Activated T-cell treated with anti-CD3 and anti-CD28 coated beads, Interleukin-2, amount 50 U/mL, for 24 hours (primary cell): Measurements from ENCODE around the gene STK32A.

Source experiments
- DNase-seq: peaks from one replicate; pipeline ENCODE4 v3.0.0-alpha.2; 2020
- H3K27ac Mint-ChIP-seq: 2 replicates; pipeline ENCODE4 v1.8.0; 2020; ENCODE audit warnings: mild to moderate bottlenecking, mixed read lengths
- H3K27me3 Mint-ChIP-seq: 2 replicates; pipeline ENCODE4 v1.8.0; 2020; ENCODE audit warnings: mixed read lengths
- H3K36me3 Mint-ChIP-seq: 2 replicates; pipeline ENCODE4 v1.8.0; 2020; ENCODE audit warnings: low read depth, mixed read lengths
- H3K4me1 Mint-ChIP-seq: 2 replicates; pipeline ENCODE4 v1.8.0; 2020; ENCODE audit warnings: low read depth, mixed read lengths
- H3K4me3 Mint-ChIP-seq: 2 replicates; pipeline ENCODE4 v1.8.0; 2020; ENCODE audit warnings: mild to moderate bottlenecking, moderate library complexity, mixed read lengths
- H3K9me3 Mint-ChIP-seq: 2 replicates; pipeline ENCODE4 v1.8.0; 2020; ENCODE audit warnings: mixed read lengths

The STK32A gene

DNA sequence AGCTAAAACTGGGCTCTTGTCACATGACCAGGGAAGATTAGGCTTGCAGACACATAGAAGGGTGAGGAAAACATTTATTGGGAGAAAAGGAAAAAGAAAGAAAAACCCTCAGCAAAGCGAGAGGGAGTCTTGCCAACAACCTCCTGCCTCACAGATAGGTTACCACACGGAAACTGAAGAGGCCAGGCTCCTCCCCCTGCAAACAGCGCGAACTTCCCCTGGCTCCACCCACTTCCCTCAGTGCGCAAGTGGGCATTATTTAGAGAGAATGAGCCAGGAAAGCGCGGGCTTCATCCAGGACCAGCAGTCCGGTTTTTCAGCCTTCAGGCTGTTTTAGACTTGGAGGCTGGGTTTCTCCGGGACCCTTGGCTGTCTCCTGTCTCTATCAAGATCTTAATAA is 70.3 kb downstream of the STK32A start:
- H3K9me3 Mint-ChIP-seq: no peaks in the 10 kb centered on the region
- H3K4me3 Mint-ChIP-seq: no peak overlapping the region
- no peaks in the 10 kb centered on the region for H3K27me3 Mint-ChIP-seq
- no peak for DNase-seq
- no peak overlapping the region for H3K27ac Mint-ChIP-seq
- no peaks in the 10 kb centered on the region for H3K4me1 Mint-ChIP-seq
- no peaks in the 10 kb centered on the region for H3K36me3 Mint-ChIP-seq

DNA sequence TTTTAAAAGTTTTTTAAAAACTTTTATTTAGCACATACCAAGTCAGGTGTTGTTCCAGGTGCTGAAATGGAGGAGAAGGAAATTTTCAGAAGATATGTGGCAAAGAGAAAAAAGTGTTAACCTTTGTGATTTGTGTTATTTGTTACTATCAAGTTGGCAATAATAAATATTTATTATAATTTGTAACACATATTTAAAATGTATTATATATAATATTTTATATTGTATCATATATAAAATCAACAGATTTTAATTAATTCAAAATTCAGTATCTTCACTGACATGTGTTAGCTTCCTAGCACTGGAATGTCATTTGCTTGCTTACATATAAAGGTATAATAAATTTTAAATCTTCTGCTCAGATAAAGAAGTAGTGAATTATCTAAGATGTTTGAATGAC is 71.5 kb downstream of the STK32A start:
- no peak overlapping the region for H3K4me3 Mint-ChIP-seq
- H3K9me3 Mint-ChIP-seq: no peaks in the 10 kb centered on the region
- H3K36me3 Mint-ChIP-seq: no peaks in the 10 kb centered on the region
- DNase-seq: no peak
- no peaks in the 10 kb centered on the region for H3K4me1 Mint-ChIP-seq
- no peak overlapping the region for H3K27ac Mint-ChIP-seq
- no peaks in the 10 kb centered on the region for H3K27me3 Mint-ChIP-seq

DNA sequence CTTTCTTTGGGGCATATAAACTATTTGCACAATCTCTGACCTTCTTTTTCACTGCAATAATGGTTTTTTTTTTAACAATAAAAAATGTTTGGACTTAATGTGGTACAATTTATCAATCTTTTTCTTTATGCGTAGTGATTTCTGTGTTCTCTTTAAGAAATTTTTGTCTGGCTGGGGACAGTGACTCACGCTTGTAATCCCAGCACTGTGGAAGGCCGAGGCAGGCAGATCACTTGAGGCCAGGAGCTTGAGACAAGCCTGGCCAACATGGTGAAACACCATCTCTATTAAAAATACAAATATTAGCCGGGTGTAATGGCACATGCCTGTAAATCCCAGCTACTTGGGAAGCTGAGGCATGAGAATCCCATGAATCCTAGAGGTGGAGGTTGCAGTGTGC is 72.3 kb downstream of the STK32A start:
- no peak overlapping the region for H3K27ac Mint-ChIP-seq
- H3K4me1 Mint-ChIP-seq: no peaks in the 10 kb centered on the region
- H3K27me3 Mint-ChIP-seq: no peaks in the 10 kb centered on the region
- no peaks in the 10 kb centered on the region for H3K9me3 Mint-ChIP-seq
- H3K4me3 Mint-ChIP-seq: no peak overlapping the region
- DNase-seq: no peak
- no peaks in the 10 kb centered on the region for H3K36me3 Mint-ChIP-seq

DNA sequence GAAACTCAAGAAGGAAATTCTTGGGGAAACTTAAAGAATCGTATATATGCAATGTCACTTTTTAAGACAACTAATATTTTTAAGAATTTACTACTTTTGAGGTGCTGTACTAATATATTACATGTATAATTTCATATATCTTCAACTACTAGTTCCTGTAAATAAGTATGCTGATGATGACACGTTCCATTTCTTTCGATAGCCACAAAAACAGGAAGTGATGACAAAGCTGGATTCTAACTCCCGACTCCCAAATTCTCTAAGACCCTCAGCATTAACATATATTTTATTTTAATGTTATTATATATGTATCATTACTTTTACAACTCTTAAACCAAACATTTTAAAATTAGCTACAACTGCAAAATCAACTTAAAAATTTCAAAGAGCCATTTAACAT is 74.8 kb downstream of the STK32A start:
- Mint-ChIP-seq H3K4me1 (no peaks in the 10 kb centered on the region), H3K9me3 (no peaks in the 10 kb centered on the region), H3K27ac (no peak overlapping the region), H3K36me3 (no peaks in the 10 kb centered on the region), H3K4me3 (no peak overlapping the region), H3K27me3 (no peaks in the 10 kb centered on the region)
- DNase-seq: no peak

DNA sequence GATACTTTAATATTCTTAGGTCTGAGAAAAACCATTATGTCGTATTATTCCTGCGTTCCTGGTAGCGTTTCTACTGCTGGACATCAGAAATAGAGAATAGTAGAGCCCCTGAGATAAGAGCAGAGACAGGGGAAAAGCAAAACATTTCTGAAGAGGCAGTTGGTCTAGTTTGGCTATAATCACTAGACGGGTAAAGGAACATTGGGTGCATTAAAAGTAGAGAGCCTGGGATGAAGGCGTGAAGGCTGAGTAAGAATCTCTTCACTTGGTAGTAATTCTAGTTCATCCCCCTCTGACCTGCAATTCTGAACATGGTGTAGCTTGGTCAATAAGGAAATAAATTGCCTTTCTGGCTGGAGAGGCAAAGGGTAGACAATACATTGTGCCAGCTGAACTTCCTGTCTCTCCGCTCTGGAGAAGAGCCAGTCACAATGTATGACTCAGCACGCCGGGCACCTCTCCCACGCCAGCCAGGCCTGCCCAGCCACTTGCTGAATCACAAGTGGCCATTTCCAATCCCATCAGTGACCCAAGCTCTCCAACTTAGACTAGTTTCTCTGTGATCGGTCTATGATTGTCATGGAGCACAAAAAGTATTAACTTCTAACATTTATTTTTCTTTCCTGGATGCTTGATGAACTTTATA is 75.4 kb downstream of the STK32A start:
- H3K4me3 Mint-ChIP-seq: no peak overlapping the region
- H3K36me3 Mint-ChIP-seq: no peaks in the 10 kb centered on the region
- no peaks in the 10 kb centered on the region for H3K4me1 Mint-ChIP-seq
- H3K27me3 Mint-ChIP-seq: no peaks in the 10 kb centered on the region
- H3K27ac Mint-ChIP-seq: no peak overlapping the region
- DNase-seq: no peak
- H3K9me3 Mint-ChIP-seq: no peaks in the 10 kb centered on the region

DNA sequence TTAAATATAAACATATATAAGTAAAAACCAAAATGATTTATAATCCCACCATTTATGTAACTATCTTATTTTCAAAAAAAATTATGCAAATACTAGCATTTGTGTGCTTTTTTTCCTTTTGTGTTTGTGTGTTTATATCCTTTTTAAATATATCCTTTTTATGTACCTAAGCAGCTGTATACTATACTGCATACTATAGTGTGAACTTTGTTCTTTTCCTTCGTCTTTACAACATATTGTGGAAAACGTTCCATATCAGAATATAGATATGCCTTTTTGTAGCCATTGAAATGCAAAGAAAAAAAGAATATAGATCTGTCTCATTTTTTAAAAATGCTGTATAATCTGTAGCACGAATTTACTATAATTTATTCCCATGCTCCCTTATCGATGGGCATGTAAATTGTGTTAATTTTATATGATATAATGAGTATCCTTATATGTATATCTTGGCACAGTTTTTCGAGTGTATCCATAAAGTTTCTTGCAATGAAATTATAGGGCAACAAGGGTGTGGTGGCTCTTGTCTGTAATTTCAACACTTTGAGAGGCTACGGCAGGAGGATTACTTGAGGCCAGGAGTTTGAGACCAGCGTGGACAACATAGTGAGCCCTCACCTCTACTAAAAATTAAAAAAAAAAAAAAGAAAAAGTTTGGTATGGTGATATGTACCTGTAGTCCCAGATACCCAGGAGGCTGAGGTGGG is 83.3 kb downstream of the STK32A start:
- Mint-ChIP-seq H3K36me3 (no peaks in the 10 kb centered on the region), H3K9me3 (no peaks in the 10 kb centered on the region), H3K4me1 (no peaks in the 10 kb centered on the region), H3K27ac (no peak overlapping the region), H3K4me3 (no peak overlapping the region), H3K27me3 (no peaks in the 10 kb centered on the region)
- DNase-seq: no peak

DNA sequence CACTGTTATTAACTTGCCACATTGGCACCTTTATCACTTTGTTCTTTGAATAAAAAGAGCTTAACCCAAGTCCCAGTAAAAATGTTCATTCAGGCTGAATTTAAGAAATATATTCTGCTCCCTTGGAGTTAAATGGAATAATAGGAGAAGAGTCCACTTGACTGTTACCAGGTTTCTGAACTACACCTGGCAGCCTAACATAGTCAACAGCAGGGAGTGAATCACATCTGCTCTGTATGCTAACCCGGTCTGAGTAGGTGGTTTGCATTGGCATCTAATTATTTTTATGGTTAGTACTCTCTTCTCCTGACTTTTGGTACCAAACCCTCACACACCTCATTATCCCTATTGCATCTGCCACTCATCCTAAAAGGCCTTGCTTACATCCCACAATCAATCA is 86.7 kb downstream of the STK32A start:
- Mint-ChIP-seq H3K9me3 (no peaks in the 10 kb centered on the region), H3K36me3 (no peaks in the 10 kb centered on the region), H3K27ac (no peak overlapping the region), H3K4me1 (no peaks in the 10 kb centered on the region), H3K4me3 (no peak overlapping the region), H3K27me3 (no peaks in the 10 kb centered on the region)
- DNase-seq: no peak

DNA sequence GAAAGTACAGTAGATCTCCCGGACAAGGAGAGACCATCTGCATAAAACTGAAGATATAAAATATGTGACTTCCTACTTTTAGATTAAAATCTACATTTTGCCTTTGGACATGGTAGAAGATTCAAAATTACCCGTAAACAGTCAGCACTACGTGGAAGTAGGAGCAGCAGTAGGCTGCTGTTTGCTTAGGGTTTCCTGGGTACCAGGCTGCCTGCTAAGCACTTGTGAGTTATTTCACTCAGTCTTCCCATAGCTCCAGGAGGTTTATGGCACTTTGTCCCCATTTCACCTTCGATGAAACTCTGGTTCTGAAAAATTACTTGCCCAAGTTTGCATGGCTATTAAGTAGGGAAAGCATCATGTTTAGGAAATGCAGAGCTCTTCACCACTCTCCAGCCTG is 92.6 kb downstream of the STK32A start:
- Mint-ChIP-seq H3K4me3 (no peak overlapping the region), H3K4me1 (no peaks in the 10 kb centered on the region), H3K9me3 (no peaks in the 10 kb centered on the region), H3K27ac (no peak overlapping the region), H3K27me3 (no peaks in the 10 kb centered on the region), H3K36me3 (no peaks in the 10 kb centered on the region)
- DNase-seq: no peak

DNA sequence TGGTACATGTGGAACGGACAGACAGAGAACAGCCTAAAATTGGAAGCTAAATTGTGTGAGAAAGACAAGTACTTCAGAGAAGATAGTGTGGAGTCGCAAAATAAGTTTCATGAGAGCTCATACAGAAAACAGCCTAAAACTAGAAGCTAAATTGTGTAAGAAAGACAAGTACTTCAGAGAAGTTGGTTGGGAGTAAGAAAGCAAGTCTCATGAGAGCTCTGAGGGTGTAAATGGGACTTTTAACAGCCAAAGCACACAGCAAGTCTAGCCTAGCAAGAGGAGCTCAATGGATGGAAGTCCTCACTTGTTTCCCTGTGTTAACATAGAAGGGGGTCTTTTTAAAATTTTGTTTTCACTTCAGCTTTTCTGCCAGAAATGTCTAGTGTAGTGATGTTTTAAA is 93.1 kb downstream of the STK32A start:
- H3K36me3 Mint-ChIP-seq: no peaks in the 10 kb centered on the region
- H3K4me3 Mint-ChIP-seq: no peak overlapping the region
- no peak overlapping the region for H3K27ac Mint-ChIP-seq
- H3K27me3 Mint-ChIP-seq: no peaks in the 10 kb centered on the region
- no peaks in the 10 kb centered on the region for H3K4me1 Mint-ChIP-seq
- no peaks in the 10 kb centered on the region for H3K9me3 Mint-ChIP-seq
- no peak for DNase-seq

DNA sequence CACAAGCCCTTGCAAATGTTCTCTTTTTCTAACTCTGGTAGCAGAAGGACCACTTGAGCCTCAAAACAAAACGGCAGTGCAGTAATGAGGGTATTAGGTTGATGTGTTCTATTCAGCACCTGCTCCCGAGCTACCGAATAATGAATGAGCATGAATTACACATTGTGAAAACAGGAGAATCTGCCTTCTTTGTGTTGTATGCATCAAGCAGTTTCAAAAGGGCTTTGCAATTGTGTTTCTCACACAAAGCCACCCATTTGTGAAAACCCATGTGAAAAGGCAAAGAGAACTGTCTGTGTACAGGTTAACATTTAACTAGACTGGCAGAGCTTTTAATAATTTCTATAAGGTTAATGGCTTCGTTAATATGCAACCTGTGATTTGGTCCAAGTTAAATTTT is 97.8 kb downstream of the STK32A start:
- Mint-ChIP-seq H3K27ac (no peak overlapping the region), H3K27me3 (no peaks in the 10 kb centered on the region), H3K36me3 (no peaks in the 10 kb centered on the region), H3K9me3 (no peaks in the 10 kb centered on the region), H3K4me3 (no peak overlapping the region), H3K4me1 (no peaks in the 10 kb centered on the region)
- no peak for DNase-seq

DNA sequence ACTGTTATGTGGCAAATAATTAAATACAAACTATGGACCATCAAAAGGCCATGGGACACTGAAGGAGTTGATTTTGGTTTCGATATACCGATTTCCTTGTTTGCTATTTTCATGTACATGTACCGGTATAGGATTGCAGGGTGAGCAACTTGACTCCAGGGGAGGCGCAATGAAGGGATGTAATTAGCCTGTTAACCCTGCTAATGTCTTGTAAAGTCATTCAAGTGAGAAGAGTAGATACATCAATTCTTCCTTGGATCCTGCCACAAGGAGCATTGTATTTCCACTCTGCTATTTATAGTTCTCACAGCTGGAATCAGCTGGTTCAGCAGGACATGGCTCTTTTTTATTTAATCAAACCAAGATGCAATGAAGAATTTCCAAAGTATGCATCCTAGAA is 102.0 kb downstream of the STK32A start:
- no peak overlapping the region for H3K27ac Mint-ChIP-seq
- no peak overlapping the region for H3K4me3 Mint-ChIP-seq
- no peaks in the 10 kb centered on the region for H3K27me3 Mint-ChIP-seq
- peaks cover 8% of the 10 kb centered on the region for H3K9me3 Mint-ChIP-seq
- H3K4me1 Mint-ChIP-seq: no peaks in the 10 kb centered on the region
- H3K36me3 Mint-ChIP-seq: no peaks in the 10 kb centered on the region
- DNase-seq: no peak

DNA sequence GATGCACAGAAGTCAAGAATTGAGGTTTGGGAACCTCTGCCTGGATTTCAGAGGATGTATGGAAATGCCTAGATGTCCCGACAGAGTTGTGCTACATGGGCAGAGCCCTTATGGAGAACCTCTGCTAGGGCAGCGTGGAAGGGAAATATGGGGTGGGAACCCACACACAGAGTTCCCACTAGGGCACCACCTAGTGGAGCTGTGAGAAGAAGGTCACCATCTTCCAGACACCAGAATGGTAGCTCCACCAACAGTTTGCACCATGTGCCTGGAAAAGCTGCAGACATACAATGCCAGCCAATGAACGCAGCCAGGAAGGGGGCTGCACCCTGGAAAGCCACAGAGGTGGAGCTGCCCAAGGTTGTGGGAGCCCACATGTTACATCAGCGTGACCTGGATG is 104.5 kb downstream of the STK32A start:
- no peak overlapping the region for H3K4me3 Mint-ChIP-seq
- H3K27me3 Mint-ChIP-seq: no peaks in the 10 kb centered on the region
- H3K9me3 Mint-ChIP-seq: peaks cover 8% of the 10 kb centered on the region
- no peak for DNase-seq
- H3K36me3 Mint-ChIP-seq: no peaks in the 10 kb centered on the region
- H3K4me1 Mint-ChIP-seq: no peaks in the 10 kb centered on the region
- no peak overlapping the region for H3K27ac Mint-ChIP-seq

DNA sequence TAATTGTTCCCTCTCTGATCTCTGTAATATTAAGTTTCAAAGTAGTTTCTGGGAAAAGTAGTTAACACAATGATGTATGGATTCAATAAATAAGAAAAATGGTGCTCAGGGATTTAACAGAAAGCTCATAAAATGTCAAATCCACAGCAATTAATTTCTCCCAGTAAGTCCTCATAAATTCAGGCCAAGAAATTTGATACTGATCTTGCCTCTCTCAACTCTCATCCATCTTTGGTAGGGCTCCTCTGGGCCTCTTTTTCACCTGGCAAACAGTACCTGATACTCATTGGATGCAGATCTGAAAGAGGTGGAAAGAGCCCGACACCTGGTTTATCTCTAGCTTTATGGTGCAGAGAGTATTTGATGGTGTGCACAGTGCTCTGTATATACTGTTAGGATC is 106.1 kb downstream of the STK32A start:
- Mint-ChIP-seq H3K36me3 (no peaks in the 10 kb centered on the region), H3K27ac (no peak overlapping the region), H3K4me1 (no peaks in the 10 kb centered on the region), H3K27me3 (no peaks in the 10 kb centered on the region), H3K9me3 (peaks cover 8% of the 10 kb centered on the region), H3K4me3 (no peak overlapping the region)
- no peak for DNase-seq

DNA sequence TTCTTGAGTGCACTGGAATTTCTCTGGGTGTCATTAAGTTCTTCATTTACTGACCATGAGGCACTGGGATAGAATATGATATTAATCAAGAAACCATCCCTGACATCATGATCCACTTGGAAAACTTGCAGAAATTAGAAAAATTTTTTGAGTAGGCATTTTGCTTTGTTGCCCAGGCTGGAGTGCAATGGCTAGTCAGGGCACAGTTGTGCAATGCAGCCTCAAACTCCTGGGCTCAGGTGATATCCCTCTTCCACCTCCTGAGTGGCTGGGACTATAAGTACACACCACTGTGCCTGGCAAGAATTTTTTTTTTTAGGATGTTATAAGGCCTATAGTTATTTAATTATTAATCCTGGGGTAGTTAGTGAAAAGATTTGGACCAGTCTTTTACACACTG is 106.5 kb downstream of the STK32A start:
- no peaks in the 10 kb centered on the region for H3K4me1 Mint-ChIP-seq
- peaks cover 8% of the 10 kb centered on the region for H3K9me3 Mint-ChIP-seq
- no peak overlapping the region for H3K4me3 Mint-ChIP-seq
- H3K36me3 Mint-ChIP-seq: no peaks in the 10 kb centered on the region
- no peak for DNase-seq
- H3K27ac Mint-ChIP-seq: no peak overlapping the region
- H3K27me3 Mint-ChIP-seq: no peaks in the 10 kb centered on the region

DNA sequence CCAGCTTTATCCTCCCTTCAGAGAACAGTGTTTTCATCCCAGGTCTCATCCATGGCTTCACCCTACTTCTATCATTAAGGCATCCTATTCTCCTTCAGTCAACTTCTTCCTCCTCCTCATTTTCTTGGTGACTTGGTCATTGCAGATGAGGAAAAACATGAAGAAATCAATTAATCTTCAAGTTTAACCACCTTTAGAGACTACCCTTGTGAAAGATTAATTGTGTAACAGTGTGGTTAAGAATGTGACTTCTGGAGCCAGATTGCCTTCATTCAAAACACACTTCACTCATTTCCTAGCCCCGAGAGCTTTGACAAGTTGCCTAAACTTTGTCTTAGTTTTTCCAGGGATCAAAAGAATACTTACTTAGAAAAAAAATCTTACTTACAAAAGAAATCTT is 110.0 kb downstream of the STK32A start:
- H3K27ac Mint-ChIP-seq: no peak overlapping the region

More for the DNA sequence above, 110.0 kb downstream of the STK32A start:
- Mint-ChIP-seq H3K27me3 (no peaks in the 10 kb centered on the region), H3K9me3 (no peaks in the 10 kb centered on the region), H3K4me3 (no peak overlapping the region), H3K4me1 (no peaks in the 10 kb centered on the region), H3K36me3 (no peaks in the 10 kb centered on the region)
- DNase-seq: no peak
